HG03045 (cell line): ENCODE results near the gene SERINC2.
"Not testable (repeated sequence)": the region's sequence is repeated elsewhere in the genome, so short reads cannot be mapped to it uniquely, and the experiment has no call there.

Source experiments
- ATAC-seq: cut with Tn5 transposase; IDR thresholded peaks from one replicate; pipeline ENCODE4 v1.9.1; 2021; ENCODE audit warnings: mild to moderate bottlenecking, moderate library complexity; ENCODE audit not compliant: unreplicated experiment

Gene SERINC2

DNA sequence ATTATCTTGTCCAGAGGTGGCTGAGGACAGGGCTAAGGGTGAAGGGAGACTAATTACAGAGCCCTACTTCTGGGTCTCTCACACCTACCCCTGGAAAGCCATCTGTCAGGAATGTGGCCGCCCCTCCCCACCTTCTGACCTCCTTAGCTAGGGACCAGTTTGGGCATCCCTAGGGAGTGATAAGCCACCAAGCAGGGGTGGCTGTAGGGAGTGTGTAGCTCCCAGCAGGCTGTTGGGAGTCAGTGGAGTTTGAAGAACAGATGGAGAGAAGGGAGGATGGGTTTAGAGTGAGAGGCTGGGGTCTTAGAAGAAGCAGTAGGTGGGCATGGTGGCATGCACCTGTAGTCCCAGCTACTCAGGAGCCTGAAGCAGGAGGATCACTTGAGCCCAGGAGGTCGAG, 808 bp upstream of the SERINC2 start:
- no peak for ATAC-seq

DNA sequence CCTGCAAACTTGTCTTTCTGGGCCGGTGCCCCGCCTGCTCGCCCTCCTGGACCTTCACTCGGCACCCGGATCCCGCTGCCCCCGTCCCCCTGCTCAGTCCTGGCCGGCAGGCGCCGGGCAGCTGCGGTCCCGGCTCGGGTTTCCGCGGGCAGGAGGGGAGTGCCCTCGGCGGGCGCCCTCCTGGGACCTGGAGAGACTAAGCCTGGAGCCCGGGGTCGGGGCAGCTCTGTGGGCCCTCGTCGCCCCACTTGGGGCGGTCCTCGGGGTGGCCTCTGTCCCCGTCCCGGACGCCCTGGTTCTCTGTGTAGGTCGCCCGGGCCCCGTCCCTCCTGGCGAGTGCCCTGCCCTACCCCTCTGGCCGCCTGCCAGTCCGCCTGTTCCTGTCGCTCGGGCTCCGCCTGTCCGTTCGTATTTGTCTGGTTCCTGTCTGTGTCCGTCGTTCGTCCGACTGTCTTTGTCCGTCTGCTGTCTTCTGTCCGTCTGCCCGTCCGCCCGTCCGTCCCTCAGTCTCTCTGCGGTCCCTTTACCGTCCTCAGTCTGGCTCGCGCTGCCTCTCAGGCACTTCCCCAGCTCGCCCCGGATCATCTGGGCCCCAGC, 490 bp downstream of the SERINC2 start:
- peak; percentile 24 for ATAC-seq

DNA sequence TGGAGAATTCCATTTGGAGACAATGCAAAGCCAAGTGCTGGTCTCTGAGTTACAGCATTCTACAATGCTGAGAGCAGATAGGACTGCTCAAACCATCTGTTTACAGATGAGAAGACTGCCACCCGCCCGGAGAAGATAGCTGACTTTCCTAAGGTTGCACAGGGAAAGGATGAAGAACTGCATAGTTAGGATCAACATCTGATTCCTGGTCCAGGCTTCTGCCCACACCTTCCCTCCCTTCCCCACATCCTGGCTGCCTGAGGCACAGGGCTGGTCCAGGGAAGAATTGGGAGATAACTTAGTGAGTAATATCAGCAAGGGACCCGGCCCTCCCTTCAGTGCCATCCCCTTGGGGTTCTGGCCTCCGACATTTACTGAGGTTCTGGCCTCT, 2.0 kb downstream of the SERINC2 start:
- ATAC-seq, result no peak

DNA sequence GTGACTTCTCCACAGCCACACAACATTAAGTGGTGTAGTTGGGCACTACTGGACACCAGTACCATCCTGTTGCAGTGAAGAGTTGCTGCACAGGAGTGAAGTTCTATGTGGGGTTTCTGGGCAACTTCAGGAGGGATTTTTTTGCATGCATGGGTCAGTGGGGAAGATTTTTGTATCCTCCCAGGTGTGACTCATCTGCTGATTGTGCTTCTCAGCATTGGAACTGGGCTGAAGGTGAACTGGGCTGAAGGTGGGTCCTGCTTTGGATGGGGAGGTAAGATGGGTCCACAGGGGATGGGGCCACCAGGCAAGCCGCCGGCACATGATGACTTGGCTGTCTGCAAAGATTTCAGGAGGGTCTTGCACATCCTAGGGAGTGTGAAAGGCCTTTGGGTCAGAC, 2.6 kb downstream of the SERINC2 start:
- no peak for ATAC-seq

GRCh38 chr1:31416101-31416736, 3.2 kb downstream of the SERINC2 start:
- ATAC-seq, result no peak

DNA sequence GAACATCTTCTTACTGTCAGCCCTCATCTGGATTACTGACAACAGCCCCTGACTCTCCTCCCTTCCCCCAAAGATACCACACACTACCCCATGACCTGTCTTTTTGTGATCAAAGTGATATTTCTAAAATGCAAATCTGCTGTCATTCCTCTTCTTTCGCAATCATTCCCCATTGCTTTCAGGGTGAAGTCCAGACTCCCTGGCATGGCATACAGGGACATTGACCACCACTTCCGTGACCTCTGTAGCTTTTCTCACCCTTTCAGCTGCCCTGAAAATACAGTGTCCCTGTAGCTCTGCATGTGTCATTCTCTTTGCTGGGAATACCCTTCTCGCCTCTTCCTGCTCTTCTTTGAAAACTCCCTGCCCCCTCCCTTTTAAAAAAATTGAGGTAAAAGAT, 4.1 kb downstream of the SERINC2 start:
- no peak for ATAC-seq

DNA sequence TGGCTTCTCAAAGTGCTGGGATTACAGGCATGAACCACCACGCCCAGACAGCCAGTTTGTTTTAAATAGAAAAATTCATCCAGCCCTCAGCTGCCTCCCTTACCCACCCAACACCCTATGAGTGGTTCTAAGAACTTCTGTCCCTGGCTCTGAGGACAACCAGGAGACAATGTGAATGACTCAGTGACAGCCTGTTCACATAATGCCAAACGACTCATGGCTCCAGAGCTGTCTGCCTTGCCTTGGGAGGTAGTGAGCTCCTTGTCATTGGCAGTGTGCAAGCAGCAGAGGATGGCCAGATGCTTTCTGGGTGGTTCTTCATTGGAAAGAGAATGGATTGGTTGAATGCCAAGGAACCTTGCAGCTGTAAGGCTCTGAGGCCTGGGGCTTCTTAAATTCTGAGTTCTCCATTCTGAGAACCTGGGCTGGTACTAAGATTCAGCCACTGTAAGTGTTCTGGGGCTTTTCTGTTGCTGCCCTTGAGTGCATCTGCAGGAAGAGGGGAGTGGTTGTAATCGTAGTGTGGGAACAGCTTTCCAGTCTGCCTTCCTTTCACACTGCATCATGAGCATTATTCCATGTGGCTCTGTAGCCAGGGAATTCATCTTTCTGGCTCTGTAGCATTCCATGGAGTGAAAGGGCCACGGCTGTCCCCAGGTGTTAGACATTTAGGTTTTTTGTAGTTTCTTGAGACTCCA, 5.8 kb downstream of the SERINC2 start:
- ATAC-seq, result no peak

GRCh38 chr1:31420716-31421115, 7.7 kb downstream of the SERINC2 start:
- ATAC-seq, result no peak

DNA sequence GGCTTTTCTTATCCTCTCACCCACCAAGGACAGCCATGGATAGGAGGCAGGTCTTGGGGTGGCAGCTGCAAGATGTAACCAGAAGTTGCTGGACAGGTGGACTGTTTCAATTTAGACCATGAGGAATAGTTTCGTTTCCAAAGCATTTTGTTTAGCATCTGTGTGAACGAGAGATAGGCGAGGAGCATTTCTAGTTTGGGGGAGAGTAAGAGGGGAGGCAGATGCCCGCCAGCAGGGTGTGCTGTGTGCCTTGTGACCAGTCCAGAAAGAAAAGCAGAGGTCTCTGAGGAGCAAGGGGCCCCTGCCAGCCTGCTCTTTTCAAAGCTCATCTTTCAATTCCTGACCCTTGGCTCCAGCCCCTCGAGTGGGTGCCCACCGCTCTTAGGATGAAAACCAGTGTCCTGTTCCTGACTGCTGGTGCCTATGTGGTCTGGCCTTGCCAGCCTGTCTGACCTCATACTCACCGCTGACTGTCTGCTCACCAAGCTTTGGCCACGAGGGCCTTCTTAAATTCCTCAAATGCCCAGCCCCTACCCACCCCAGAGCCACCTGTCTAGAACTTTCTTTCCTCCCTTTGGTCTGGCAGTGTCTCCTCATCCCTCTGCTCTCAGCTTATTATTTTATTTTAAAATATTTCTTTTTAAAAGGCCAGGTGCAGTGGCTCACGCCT, 8.5 kb downstream of the SERINC2 start:
- ATAC-seq, result no peak

DNA sequence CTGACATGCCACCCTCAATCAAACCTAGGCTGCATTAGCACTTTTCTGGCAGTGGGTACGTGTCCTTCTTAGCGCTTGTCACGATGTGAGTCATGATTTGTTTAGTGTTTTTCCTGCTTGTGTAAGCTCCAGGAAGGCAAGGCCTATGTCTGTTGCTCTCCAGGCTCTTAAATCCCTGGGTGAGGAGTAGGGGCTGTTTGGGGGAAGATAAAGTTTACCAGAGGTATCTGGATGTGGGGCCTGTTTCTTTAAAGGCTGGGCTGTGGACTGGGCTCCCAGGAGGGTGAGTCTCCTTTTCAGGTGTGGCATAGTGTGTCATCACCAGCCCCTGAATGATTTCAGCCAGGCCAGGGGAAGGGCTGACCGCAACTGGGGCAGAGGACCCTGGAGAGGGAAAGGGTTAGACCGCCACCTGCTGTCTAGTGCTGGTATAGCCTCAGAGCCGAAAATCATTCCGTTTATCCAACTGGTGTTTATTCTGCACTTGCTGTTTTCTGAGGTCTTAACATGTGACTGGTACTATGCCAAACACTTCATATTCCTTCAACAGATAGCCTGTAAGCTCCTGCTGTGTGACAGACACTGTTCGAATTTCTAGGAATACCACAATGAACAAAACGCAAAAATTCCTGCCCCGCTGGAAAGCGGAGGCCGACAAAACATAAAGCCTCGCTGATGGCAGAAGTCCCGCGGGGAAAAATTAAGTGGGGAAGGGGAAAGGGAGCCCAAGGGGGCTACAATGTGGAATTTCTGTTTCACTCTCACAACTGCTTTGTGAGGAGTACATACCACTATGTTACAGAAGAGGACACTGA, 9.7 kb downstream of the SERINC2 start:
- ATAC-seq, result no peak

- ATAC-seq, result peak; percentile 85
Measured at GRCh38 chr1:31423418-31423947, 10.5 kb downstream of the SERINC2 start.

DNA sequence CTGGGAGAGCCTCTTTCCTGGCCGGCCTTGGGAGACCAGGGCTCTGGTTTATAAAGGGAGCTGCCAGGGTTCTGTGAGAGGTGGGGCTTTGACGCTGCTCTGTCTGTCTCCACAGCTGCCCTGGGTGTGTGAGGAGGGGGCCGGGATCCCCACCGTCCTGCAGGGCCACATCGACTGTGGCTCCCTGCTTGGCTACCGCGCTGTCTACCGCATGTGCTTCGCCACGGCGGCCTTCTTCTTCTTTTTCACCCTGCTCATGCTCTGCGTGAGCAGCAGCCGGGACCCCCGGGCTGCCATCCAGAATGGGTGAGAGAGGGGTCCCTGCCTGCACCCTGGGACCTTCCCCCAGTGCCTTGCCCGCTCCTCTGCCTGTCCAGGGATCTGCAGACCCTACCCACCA, 11.6 kb downstream of the SERINC2 start:
- no peak for ATAC-seq

DNA sequence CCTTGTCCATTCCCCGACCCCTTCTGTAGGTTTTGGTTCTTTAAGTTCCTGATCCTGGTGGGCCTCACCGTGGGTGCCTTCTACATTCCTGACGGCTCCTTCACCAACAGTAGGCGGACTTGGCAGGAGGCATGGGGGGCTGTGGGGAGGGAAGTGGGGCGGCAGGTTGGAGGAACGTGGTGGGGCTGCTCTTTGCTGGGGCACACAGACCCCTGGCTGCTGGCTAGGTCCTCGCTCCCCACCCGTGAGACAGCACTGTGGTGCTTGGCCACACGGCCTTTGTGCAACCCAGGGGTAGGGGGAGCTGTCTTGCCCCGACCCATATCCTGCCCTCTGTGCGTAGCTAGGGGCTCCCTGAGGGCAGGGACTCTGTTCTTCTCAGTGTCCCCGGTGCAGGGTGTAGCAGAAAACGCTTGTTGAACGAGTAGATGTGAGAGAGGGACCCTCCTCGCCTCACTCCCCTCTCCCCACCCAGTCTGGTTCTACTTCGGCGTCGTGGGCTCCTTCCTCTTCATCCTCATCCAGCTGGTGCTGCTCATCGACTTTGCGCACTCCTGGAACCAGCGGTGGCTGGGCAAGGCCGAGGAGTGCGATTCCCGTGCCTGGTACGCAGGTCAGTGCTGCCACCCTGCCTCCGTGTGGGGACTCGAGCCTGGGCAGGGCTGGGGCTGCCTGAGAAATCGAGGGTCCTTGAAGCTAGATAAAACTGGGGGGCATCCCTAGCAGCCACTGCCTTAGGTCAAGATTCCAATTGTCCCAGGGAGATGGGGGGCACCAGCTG, 12.5 kb downstream of the SERINC2 start:
- ATAC-seq, result no peak

DNA sequence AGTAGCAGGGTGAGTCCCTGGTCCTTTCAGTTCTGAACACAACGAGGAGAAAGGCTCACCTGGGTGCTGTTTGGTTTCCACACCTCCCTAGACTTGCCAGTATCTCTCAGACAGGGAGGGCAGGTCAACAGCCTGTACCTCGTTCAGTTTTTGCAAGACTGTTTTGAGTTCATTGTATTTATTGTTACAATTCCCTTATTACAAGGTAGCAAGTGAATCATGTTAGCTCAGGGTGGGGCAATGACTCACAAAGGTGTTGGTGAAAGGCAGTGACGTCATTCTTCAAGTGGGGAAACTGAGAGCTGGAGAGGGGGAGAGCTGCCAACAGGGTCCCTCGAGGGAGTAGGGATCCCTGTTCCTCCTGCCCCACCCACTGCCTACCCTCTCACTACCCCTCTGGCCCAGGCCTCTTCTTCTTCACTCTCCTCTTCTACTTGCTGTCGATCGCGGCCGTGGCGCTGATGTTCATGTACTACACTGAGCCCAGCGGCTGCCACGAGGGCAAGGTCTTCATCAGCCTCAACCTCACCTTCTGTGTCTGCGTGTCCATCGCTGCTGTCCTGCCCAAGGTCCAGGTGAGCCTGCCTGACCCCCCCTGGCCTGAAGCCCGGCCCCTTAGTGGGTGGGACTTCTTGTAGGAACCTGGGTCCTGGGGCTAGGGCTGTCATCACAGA, 13.4 kb downstream of the SERINC2 start:
- no peak for ATAC-seq

- no peak for ATAC-seq
Measured at GRCh38 chr1:31427322-31427721, 14.3 kb downstream of the SERINC2 start.

DNA sequence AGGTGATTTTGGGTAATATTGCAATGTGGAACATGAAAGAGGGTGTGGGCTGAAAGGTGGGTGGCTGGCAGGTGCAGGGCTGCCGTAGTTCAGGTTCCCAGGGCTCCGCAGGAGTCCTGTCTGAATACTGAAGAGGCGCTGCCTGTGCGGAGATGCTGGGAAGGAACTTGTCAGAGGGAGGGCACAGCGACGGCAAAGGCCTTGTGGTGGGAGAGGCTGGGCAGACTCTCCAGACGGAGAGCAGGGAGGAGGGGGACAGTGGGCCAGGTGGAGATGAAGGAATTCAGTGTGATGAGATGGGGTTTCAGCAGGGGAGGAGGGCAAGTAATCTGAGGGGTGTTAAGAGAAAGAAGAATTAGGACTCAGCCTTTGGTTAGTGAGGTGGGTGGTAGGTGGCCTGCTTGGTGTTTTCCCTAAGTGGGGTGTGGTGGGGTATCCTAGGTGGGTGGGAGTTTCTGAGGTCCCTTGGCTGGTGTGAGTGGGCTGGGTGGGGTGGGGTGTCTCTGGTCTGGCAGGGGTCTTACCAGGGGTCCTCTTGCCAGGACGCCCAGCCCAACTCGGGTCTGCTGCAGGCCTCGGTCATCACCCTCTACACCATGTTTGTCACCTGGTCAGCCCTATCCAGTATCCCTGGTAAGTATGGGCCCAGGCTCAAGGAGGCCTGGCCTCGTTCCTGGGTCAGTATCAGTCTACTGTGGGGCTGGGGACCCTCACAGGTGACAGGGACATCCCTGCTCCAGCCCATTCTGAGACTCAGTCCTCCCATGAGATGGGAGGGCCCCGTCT, 15.6 kb downstream of the SERINC2 start:
- no peak for ATAC-seq

GRCh38 chr1:31429583-31429982, 16.6 kb downstream of the SERINC2 start:
- no peak for ATAC-seq

DNA sequence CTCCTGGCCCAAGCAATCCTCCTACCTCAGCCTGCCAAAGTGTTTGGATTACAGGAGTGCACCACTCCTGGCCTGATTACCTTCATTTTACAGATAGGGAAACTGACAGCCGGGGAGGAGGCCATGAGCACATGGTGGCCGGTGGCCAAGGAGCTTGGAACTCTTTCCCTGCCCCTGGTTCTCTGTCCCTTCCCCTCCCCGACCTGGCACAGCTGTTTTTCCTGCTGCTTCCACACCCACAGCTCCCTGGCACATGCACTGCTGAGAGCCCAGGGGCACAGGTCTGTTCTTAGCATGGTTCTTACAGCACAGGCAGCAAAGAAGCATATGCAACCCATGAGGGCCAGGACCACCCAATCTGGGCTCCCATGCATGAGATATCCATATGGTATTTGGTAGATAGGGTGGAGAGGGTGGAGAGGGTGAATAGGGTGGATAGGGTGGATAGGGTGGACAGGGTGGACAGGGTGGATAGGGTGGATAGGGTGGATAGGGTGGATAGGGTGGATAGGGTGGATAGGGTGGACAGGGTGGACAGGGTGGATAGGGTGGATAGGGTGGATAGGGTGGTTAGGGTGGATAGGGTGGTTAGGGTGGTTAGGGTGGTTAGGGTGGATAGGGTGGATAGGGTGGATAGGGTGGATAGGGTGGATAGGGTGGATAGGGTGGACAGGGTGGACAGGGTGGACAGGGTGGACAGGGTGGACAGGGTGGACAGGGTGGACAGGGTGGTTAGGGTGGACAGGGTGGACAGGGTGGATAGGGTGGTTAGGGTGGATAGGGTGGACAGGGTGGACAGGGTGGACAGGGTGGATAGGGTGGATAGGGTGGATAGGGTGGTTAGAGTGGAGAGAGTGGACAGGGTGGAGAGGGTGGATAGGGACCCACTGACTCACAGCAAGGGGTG, 18.6 kb downstream of the SERINC2 start:
- not testable (repeated sequence) for ATAC-seq
